GM21786 (cell line): Measurements from ENCODE around the gene ASAH2.
"Not testable (repeated sequence)": the region's sequence is repeated elsewhere in the genome, so short reads cannot be mapped to it uniquely, and the experiment has no call there.

Experiments
- ATAC-seq: cut with Tn5 transposase; IDR thresholded peaks from one replicate; pipeline ENCODE4 v1.9.1; 2021; ENCODE audit not compliant: unreplicated experiment

Gene ASAH2

DNA sequence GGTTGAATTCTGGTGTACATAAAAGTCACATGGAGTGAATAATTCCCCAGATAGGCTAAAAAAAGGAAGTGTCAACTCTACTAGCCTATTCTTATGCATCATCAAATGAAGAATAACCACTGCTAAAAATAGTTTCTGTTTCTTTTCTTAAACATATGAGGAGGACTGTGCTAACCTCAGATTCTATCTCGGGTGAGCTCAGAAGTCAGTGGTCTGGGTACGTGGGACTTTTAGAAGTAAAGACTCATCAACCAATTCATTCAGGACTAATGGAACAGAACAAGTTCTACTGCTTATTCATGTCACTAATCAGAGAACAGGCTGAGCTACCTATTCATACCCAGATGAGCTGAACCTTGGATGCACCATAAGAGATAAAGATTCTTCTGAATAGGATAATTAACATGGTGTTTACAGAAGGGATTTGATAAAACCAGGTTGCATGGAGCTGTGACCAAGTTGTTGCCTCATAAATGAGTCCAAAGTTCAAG lies 9.5 kb upstream of the ASAH2 start:
- peak; percentile 100 for ATAC-seq

DNA sequence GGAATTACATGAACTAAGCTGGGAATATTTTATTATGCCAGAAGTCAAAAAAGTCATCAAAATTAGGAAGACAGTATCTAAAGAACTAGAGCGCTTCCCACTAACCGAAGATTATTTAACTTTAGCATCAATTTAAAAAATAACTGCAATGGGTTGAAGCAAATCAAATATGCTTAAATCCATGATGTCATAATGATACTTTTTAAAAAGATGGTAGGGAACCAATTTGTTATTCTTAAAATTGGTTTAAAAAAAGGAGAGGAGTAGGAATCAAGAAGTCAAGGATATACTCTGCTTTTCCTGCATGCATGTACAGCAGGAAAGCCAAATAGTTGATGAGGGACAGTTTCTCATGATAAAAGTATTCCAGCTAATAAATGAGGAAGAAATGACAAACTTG lies 3.2 kb upstream of the ASAH2 start:
- no peak for ATAC-seq

DNA sequence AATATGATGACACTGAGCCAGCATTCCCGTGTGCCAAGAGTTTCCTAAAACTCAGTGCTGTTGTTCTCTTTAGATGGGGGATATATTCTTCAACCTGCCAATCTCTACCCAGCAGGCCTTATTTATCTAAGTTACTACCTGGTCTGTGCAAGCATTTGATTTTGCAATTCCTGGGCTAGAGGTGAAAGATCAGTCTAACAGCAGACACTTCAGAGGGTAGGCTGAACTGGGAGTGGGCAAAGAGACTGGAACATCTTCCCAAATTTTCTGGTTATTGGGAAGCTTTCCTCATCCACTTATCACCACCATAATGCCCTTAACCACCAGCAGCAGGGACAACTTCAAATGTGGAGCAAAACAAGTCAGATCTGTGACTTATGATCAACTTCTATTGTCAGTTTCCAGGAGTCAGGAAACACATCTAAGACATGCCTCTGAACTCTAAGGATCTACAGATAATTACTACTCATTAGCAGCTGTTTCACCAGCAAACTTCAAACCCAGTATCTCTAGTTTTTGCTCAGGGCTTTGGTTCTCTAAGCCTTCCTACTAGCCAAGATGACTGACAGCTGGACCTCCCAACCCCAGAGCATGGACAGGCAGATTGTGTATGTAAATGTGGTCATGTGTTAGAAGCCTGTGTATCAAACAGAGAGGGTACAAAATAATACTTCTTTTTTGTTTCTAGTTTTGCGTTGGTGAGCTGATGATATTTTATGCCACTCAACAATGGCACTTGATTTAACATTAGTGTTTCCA lies 1.0 kb downstream of the ASAH2 start:
- no peak for ATAC-seq

DNA sequence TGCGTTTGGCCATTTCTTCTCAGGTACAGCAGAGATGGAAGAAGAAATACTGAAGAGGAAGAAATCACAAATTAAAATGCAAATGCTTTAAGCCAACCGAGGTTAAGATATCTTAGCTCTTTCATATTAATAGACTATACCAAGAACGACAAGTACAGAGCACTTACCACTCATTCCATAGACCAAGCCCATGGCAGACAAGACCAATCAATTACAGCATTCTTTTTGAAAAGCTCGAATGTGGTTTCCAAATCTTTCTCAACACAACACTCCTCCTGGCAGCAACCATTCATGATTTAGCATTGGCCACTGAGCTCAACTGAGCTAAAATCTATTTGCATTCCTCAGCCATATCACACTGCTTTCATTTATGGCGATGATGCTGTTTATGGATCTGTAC lies 2.7 kb downstream of the ASAH2 start:
- ATAC-seq, result no peak

DNA sequence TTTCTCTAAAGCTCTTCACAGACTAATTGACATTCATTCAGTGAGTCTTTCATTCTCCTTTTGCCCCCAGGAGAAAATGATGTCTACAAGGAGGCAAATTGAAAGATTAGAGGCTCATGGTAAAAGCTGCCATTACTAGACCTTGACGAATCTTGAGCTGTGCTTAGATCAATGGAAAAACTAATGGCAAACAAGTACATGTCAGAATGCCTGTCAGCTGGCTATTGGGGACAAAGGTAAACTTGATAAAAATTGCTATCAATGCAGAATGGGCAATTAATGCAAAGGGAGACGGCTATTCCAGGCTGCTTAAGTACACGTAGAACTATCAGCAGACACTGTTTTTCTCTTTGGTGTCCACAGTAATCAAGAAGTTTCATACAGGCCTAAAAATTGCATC lies 3.3 kb downstream of the ASAH2 start:
- no peak for ATAC-seq

DNA sequence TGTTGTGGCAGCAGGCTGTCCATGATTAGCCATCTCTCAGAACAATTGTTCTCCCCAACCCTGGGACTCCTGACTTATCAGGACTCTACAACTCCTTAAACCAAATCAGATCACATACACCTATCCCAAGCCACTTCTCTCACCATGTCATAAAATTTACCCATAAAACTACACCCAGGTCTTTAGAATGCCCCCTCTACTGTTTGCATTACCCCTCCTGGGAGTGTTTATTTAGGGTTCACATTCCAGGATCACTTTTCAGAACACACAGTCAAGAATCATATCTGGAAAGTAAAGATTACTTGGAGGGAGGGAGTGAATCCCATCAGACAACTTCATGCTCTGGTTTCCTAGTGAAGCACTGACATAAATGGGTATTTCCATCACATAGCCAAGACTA lies 7.1 kb downstream of the ASAH2 start:
- ATAC-seq, result no peak

DNA sequence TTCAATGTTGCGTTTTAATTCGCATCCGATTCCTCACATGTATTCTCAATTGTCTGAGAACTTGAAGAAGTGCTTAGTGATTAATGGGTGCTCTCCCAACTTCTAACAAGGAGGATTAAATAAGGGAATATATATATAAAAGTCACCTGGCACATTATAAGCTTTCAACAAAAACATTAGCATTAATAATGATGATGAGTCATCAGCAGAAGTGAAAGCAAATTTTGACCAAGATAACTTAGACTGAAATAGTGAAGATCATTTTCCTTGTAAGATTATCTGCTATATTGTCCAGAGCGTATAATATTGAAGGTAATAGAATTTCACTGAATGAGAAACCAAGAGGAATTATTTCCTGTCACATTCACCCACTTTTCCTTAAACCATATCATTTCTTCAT lies 8.5 kb downstream of the ASAH2 start:
- ATAC-seq, result no peak

DNA sequence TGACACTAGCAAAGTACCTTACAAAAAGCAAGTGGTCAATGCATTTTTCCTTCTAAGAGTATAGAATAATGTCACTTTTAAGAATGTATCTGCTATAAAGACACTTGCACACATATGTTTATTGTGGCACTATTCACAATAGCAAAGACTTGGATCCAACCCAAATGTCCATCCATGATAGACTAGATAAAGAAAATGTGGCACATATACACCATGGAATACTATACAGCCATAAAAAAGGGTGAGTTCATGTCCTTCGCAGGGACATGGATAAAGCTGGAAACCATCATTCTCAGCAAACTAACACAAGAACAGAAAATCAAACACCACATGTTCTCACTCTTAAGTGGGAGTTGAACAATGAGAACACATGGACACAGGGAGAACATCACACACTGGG lies 9.8 kb downstream of the ASAH2 start:
- ATAC-seq, result not testable (repeated sequence)

DNA sequence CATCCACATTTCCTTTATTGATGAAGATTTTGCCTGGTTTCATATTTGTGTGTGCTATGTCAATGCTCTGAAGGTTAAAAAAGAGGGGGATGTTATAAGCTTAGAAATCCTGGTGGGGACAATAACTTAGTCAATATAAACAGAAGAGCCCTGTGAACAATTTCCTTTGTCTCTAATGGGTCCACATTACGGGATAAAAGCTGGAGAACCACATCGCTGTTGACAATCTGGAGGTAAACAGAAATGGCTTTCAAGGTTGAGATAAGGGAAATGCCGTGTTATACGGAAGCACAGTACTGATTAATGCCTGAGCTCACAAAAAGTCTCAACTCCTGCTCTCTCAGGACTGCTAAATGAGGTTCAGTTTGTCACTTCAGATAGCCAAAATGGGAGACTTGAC lies 16.8 kb downstream of the ASAH2 start:
- ATAC-seq, result no peak

DNA sequence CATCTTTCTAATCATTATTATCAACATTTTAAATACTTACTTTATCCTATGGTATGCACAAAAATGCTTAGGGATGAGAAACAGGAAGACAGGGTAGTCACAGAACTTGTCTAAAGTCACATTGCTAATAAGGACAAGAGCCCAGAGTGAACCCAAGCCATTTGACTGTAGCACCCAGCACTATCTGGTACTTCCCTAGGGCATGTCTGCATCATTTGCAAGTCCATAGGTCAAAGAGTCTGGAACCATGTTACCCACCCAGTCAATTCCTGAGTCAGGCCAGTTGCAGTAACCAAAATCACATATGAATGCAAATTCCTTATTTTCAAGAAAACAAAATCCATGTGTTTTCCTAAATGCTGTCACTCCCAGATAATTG lies 19.1 kb downstream of the ASAH2 start:
- no peak for ATAC-seq

DNA sequence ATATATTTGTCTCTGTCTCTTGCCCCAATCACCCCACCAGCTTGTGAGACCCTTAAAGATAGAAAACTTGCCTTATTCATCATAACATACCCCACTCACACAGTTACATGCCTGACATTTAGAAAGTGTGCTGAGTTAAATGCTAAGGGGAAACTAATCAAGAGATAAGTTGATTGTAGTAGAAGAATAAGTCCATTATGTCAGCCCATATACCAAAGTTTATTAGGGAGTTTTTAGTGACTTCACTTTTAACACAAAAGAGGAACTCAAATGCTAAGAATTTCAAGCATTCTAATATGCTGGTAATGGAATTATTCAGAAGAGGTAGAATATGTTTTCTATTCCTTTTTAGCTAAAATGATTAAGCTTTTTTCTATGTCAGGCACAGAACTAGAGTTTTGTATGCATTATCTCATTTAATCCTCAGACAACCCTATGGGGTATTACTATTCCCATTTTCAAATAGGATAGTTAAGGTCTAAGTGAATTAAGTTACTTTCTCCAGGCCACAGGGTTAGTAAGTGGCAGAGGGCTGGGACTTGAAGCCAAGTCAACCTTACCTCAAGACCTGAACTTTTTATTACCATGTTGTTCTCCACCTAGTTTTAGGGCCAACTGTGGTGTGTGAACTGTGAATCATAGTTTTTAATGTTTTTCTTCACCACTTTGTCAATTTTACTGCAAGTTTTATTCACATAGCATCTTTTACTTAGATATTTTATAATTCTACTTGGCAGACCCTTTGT lies 19.6 kb downstream of the ASAH2 start:
- no peak for ATAC-seq

DNA sequence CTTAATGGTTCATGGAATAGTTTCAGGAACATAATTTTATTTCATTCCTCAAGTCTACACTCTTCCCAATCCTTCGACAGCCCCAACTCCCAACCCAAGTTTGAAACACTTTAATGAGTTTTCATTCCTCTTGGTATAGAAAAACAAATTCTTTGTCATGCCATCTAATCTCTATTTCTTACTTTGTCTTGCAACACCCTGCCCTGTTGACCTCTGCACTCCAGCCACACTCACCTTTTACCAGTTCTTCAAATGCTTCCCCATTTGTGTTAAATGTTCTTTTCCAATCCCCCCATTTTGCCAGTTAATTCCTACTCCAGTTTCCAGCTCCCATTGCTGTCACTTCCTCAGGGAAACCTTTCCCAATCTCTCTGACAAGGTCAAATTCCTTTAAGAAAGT lies 21.9 kb downstream of the ASAH2 start:
- no peak for ATAC-seq

DNA sequence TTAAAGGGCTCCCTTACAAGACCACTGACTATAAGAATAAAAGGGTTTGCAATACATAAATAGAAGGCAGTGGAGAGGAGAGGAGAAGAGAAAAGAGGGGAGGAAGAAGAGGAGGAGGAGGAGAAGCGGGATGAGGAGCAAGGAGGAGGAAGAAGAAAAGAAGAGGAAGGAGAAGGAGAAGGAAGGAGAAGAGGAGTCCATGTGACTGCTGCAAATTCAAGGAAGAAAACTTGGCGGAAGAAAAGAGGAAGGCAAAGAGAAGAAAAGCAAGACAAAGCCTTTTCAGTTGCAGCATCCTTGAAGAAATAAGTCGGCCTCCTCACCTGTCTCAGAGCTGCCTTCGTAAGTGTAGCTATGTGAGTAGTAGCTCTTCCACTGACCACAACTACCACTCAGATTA lies 22.6 kb downstream of the ASAH2 start:
- ATAC-seq, result no peak

DNA sequence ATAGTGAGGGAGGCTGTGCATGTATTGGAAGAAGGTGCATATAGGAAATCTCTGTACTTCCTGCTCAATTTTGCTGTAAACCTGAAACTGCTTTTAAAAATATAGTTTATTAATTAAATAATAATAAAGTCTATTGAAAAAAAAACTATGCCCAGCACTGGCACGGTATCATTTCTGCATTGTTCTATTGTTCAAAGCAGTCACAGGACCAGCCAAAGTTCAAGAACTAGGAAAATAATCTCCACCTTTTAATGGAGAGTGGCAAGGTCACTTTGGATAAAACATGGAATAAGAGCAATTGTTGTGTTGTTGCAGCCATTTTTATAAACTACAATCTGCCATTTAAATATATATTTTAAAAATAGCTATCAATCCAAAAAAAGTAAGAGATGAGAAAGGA lies 24.7 kb downstream of the ASAH2 start:
- ATAC-seq, result no peak

DNA sequence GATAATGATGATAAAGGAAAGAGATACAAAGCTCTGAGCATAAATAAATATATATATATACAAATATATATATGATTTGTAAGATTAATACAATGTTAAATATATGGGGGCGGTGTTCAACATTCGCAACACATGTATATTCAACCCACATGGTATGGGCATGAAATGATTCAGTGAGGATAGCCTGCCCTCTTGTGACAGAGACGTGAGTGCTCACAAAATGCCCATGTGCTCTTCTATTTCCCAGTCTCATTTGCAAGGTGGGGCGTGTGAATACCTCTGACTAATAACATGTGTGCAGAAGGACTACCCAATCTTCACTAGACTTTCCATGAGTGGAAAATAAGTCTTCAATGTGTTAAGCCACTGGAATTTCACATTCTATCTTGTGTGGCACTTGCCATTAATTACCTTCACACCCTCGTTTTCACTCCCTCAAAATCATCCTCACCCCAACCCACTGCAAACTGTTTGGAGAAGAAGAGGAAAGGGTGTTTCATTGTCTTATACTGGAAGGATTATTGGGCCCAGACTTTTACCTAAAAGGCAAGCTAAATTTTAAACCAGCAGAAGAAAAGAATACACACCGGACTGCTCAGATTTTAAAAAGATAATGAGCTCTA lies 26.9 kb downstream of the ASAH2 start:
- ATAC-seq, result peak; percentile 97

DNA sequence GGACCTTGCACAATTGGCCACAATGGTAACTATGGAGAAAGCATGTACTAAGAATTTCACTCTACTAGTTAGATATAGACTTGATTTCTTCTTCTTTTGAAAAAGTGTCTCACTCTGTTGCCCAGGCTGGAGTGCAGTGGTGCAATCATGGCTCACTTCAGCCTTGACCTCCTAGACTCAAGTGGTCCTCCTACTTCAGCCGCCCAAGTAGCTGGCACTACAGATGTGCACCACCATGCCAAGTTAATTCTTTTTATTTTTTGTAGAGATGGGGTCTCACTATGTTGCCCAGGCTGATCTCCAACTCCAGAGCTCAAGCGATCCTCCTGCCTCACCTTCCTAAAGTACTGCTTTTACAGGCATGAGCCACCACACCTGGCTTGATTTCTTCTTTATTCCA lies 29.1 kb downstream of the ASAH2 start:
- ATAC-seq, result no peak

DNA sequence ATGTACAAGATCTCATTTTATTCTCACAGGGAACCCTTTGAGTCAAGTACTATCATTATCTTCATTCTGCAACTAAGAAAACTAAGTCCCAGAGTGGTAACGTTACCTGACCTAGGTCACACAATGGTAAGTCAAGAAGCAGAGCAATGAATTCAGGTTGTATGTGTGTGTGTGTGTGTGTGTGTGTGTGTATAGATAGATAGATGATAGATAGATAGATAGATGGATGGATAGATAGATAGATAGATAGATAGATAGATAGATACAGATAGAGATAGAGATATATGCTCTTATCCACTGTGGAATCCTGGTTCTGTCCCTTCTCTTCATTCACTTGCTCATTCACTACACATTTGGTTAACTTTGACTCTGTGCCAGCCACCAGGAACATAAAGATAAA lies 29.8 kb downstream of the ASAH2 start:
- ATAC-seq, result no peak

DNA sequence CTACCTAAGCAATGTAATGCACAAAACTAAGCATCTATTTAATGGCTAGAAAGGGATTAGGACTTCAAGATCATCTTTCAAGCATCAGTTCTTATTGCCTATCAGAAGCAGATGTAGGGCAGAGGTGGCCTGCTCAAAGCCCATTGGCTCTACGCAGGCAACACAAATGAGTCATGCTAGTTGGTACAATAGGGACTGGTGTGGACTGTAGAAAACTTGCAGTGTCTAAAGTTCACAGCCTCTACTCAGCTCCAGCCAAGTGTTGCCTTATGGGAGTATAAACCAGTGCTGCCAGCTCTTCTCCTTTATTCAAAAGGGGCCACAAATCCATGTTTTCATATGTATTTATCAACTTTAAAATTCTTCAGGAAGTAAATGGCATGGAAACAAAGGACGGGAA lies 31.7 kb downstream of the ASAH2 start:
- no peak for ATAC-seq

DNA sequence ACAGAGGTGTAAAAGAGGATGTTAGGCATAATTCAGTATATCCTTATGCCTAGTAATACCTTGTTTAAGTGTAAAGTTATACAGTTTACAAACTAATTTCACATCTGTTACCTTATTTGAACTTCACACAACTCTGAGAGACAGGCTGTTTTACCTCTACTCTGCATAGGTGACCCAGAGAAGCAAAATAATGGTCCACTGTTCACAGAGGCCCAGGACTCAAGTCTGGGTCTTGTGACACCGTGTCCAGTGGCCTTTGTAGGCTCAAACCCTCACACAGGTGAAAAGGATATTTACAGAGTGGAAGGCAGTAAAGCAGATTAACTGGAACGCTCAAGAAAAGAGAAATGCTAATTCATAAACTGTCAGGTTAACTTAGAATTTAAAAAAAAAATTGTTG lies 32.1 kb downstream of the ASAH2 start:
- no peak for ATAC-seq

DNA sequence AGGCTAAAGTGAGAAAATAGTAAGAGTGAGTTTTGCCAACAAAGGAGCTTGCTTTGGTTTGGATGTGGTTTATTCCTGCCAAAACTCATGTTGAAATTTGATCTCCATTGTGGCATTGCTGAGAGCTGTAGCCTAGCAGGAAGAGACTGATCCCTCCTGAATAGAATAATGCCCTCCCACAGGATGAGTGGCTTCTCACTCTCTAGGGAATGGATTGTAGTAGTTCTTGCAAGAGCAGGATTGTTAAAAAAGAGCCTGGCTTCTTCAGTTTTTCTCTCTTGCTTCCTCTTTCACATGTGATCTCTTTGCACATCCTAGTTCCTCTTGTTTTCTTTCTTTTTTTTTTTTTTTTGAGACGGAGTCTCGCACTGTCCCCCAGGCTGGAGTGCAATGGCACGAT lies 34.4 kb downstream of the ASAH2 start:
- ATAC-seq, result no peak

DNA sequence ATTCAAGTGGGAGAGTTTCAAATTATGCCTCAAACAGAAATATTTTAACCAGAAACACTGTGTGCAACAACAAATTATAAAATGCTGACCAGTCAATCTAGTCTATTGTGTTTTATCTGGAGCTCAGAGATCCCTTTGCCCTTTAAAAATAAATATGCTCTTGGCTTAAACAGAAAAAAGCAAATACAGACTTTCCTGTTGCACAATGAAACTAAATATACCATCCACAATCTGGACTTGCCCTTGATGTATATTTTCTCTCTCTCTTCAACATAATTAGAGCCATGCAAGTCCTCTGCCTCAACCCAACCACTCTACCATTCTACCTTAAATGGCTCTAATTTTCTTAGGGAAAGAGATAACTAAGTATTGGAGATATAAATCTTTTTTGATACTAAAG lies 34.9 kb downstream of the ASAH2 start:
- ATAC-seq, result no peak

DNA sequence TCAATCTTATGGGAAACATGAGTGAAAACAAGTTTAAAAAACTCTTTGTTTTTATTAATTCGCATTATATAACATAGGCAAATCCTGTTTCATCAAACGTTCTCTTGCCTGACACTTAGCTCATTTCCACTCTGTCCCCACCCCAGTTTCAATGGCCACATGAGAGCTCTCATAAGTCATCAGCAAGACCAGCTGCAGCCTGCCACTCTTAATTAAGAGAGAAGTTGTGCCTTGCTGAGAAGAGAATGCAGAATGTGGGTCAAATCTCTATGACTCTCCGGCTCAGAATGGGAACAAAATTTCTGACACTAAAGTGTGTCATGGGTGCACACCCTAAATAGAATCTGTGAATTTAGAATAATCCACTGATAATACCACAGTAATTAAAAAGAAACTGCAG lies 39.6 kb downstream of the ASAH2 start:
- no peak for ATAC-seq
